Cardiac muscle cell (in vitro differentiated cells and primary cell): ENCODE measurements around the gene TSTD1. TPM values are rescaled to one million over a fixed set of nuclear protein-coding genes. Genes with fewer than 3 reads are reported as not detected.

Experiments used
- DNase-seq, 2 donors: peaks; one replicate each; pipeline versions ENCODE4 v3.0.0 to v3.0.0-alpha.2; 2010 to 2017; ENCODE audit warnings: low read depth in 1 of 2, low spot score in 1 of 2
- H3K27ac ChIP-seq: fragments of 200-600 bp; sonication (generic); 2 replicates; pipeline ENCODE4 v1.5.1; 2016
- H3K27me3 ChIP-seq: fragments of 200-600 bp; sonication (generic); 2 replicates; pipeline ENCODE4 v1.6.0; 2016; ENCODE audit warnings: control low read depth
- H3K36me3 ChIP-seq: fragments of 200-600 bp; sonication (generic); 2 replicates; pipeline ENCODE4 v1.5.1; 2016; ENCODE audit warnings: control low read depth
- H3K4me1 ChIP-seq: fragments of 200-600 bp; sonication (generic); 2 replicates; pipeline ENCODE4 v1.8.1; 2017; ENCODE audit warnings: low read depth, mild to moderate bottlenecking, mixed run types
- H3K4me3 ChIP-seq: fragments of 200-600 bp; sonication (generic); 2 replicates; pipeline ENCODE4 v1.5.1; 2016; ENCODE audit warnings: mild to moderate bottlenecking
- H3K9me3 ChIP-seq: fragments of 200-600 bp; sonication (generic); 2 replicates; pipeline ENCODE4 v1.5.1; 2017; ENCODE audit warnings: low read depth, mild to moderate bottlenecking, control low read depth
- polyA plus RNA-seq: library from polyadenylated mRNA; unstranded; fragments of >200 nt; fragmentation: Nextera tagmentation; extraction: Ambion mirVana; gene quantifications from 2 replicates; pipeline ENCODE4 v1.2.1, GENCODE V29; 2016
- total RNA-seq: library from RNA; depleted of rRNA; stranded (reverse); fragments of >200 nt; gene quantifications from 2 replicates; pipeline ENCODE4 v1.2.3, GENCODE V29; 2016
- TF ChIP-seq, protein P1 (sequence below): IDR thresholded peaks from 2 replicates; pipeline ENCODE4 v1.5.1; 2012; ENCODE audit warnings: low read depth, mild to moderate bottlenecking, low read length

Gene TSTD1
- total and polyA plus RNA-seq, 2 experiments from 2014 or later: 262 to 448 TPM

DNA sequence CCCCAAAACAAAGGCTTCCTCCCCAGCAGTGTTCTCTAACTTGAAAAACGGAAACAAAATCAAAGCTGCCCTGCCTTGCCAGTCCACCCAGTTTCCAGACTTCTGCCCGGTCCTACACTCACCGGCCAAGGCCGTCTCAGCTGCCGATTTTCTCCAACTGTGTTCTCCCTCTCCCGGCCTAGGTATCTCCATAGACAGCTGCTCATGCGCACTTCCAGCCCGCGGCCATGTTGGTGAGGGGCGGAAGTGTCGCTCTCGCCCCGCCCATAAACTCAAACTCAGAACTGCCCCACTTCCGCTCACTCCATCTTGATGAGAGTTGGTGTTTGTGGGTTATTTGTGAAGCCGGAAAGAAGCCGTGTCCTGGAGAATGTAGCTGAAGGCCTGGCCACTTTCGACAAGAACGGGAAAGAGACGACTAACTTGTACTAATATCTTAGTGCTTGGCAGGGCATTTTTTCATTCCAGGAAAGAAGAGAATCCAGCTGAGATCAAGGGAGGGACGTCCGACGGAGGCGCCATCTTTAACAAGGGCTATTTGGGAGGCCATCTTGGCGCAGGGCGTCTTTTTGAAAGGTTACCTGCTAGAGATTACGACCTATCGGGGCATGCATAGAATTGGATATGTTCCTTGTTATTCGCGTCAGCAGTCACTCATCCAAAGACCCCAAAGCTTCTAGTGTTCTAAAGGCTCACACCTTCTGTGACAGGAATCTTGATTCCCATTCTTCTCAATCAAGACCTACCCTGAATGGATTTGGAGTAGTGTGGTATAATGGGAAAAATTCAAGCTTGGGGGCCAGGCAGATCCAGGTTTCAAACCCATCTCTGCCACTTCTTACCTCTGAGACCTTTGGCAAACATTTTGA is 7.2 kb upstream of the TSTD1 start, which contains the start of gene USF1:
TSS of gene USF1 (minus strand) at position 242 of the 869 bp plus-strand sequence. CDS start 2,702 bp downstream, outside the sequence.
- H3K27me3 ChIP-seq: peaks cover 2% of the 10 kb centered on the region
- H3K4me1 ChIP-seq: peaks cover 12% of the 10 kb centered on the region
- peak within 1 kb of the TSS; percentile 73 for H3K4me3 ChIP-seq
- H3K9me3 ChIP-seq: no peaks in the 10 kb centered on the region
- TF ChIP-seq, protein P1, sequence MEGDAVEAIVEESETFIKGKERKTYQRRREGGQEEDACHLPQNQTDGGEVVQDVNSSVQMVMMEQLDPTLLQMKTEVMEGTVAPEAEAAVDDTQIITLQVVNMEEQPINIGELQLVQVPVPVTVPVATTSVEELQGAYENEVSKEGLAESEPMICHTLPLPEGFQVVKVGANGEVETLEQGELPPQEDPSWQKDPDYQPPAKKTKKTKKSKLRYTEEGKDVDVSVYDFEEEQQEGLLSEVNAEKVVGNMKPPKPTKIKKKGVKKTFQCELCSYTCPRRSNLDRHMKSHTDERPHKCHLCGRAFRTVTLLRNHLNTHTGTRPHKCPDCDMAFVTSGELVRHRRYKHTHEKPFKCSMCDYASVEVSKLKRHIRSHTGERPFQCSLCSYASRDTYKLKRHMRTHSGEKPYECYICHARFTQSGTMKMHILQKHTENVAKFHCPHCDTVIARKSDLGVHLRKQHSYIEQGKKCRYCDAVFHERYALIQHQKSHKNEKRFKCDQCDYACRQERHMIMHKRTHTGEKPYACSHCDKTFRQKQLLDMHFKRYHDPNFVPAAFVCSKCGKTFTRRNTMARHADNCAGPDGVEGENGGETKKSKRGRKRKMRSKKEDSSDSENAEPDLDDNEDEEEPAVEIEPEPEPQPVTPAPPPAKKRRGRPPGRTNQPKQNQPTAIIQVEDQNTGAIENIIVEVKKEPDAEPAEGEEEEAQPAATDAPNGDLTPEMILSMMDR: no peak
- H3K27ac ChIP-seq: peak within 1 kb of the TSS; percentile 97
- H3K36me3 ChIP-seq: peaks cover 16% of the 10 kb centered on the region
- DNase-seq: peak; percentile 97 to 98

DNA sequence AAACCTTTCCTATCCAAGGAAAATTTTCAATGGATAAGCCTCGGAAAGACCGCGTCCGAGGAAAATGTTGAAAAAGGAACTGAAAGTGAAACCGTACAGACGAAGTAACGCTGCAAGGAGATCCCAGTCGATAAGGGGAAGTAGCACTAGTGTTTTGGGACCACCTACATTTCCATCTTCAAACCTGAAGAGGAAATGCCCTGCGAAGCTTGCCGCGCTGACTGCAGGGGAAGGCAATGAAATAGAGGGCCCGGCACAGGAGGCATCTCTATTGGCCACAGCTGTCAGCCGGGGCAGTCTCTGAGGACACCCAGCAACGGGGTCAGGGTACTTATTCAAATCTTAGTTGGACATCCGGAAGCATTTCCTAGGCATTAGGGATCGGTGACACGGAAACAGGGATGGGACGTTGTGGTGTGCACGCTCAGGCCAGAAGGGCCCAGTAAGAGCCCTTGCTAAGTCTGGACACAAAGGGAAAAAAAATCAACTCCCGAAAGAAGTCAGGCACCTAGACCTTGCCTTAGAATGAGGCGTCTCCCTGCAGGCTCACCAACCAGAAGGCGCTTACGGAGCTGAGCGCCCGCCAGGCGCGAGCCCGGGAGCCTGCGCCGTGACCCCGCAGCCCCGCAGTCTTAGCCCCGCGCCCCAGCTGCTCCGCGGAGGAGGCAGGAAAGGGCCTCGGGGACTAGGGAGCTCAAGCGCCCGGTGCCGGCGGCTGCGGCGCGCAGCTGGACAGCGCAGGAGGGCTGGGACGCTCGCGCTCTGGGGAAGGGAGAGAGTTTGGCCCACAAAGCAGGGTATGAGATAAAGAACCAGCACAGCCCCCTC is 6.4 kb upstream of the TSTD1 start:
- H3K36me3 ChIP-seq: peaks cover 24% of the 10 kb centered on the region
- H3K4me1 ChIP-seq: peaks cover 12% of the 10 kb centered on the region
- peak overlapping the region; percentile 97 for H3K27ac ChIP-seq
- peak overlapping the region; percentile 73 for H3K4me3 ChIP-seq
- TF ChIP-seq, protein P1: no peak
- peaks cover 2% of the 10 kb centered on the region for H3K27me3 ChIP-seq
- no peaks in the 10 kb centered on the region for H3K9me3 ChIP-seq
- peak; percentile 68 to 69 for DNase-seq

DNA sequence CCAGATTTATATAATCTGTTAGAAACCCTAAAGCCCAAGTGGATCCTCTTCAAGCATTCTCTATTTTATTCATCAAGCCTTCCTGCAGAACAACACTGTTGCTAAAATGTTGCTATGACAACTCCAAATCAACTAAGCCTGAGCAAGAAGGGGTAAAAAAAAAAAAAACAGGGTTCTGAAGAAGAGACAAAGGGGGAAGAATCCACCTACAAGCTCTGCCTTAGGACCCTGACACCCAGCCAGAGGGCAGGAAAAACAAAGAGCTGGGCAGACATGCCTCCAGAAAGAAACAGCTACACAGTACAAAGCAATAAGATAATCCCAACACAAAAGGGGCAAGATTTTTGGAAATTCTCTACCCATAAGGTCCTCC is 5.8 kb upstream of the TSTD1 start:
- H3K27ac ChIP-seq: peak overlapping the region; percentile 97
- TF ChIP-seq, protein P1: no peak

DNA sequence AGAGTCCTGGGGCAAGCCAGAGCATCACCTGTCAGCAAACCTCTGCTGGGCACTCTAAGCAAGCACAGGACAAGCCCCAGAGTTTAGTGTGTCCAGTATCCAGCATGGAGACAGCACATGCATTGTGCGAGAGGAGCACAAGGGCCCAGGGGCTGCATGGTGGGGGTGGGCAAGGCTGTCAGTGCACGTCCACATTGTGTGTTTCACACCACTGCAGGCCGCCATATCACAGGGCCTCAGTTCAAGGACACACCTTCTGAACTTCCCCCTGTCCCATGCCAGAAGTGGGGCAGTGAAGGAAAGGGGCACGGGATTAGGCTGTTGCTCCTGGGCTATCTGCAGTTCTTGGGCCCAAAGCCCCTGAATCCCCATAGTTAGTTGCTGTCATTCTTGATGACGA is 782 bp upstream of the TSTD1 start:
- Histone ChIP-seq H3K27me3 (no peaks in the 10 kb centered on the region), H3K4me3 (no peak overlapping the region), H3K27ac (no peak overlapping the region), H3K4me1 (peaks cover 29% of the 10 kb centered on the region), H3K9me3 (no peaks in the 10 kb centered on the region), H3K36me3 (peaks cover 29% of the 10 kb centered on the region)
- DNase-seq: no peak
- TF ChIP-seq, protein P1: no peak

More for the DNA sequence above, 5.8 kb upstream of the TSTD1 start:
- peak in 1 of 2 donors; percentile 39 for DNase-seq
- Histone ChIP-seq H3K36me3 (peaks cover 29% of the 10 kb centered on the region), H3K27me3 (peaks cover 2% of the 10 kb centered on the region), H3K9me3 (no peaks in the 10 kb centered on the region), H3K4me3 (peak overlapping the region; percentile 73), H3K4me1 (peaks cover 12% of the 10 kb centered on the region)

DNA sequence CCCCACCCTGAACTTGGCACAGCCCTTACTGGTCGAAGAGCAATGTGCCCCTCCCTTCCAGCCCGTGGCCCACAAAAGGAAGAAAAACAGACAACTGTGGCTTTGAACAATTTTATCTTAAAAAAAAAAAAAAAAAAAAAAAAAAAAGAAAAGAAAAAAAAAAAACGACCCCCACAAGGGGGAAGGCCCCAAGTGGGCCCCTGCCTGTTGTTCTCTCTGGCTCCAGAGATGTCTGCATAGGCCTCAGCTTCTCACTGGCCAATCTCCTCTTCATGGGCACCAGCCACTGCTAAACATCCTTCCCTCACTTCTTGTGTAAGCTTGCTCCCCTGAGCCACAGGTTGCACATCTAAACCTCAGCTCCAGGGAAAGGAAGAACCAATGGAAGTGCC is 386 bp upstream of the TSTD1 start:
- DNase-seq: no peak
- Histone ChIP-seq H3K4me1 (peaks cover 27% of the 10 kb centered on the region), H3K36me3 (peaks cover 29% of the 10 kb centered on the region), H3K27me3 (no peaks in the 10 kb centered on the region), H3K4me3 (peak overlapping the region; percentile 51), H3K9me3 (no peaks in the 10 kb centered on the region), H3K27ac (peak overlapping the region; percentile 15)
- TF ChIP-seq, protein P1: no peak
